HCT116 (cell line): Measurements from ENCODE around the gene SCGB3A2. TPM values are rescaled to one million over a fixed set of nuclear protein-coding genes. Genes with fewer than 3 reads are reported as not detected.

Experiments used
- ATAC-seq: fragments of 200-7000 bp; cut with Tn5 transposase; 2 replicates; pipeline ENCODE4 v1.9.1; 2020; ENCODE audit warnings: mild to moderate bottlenecking, moderate library complexity
- BruUV-seq: library from RNA; stranded (reverse); fragments of 400-500 nt; replicated peaks from 2 replicates; lab custom pipeline; 2021; lab: Mats Ljungman, UMichigan
- CTCF ChIA-PET: fragments of 300-600 bp; sonication (Branson Sonifier 250); formaldehyde crosslinking; loops from one replicate; lab custom pipeline; 2021; ENCODE audit warnings: antibody characterized with exemption; lab: Charles Lee
- POLR2A ChIA-PET: fragments of 300-600, 350-600 bp; sonication (Branson Sonifier 250); formaldehyde crosslinking; loops from one replicate; lab custom pipeline; 2021; ENCODE audit warnings: antibody characterized with exemption; lab: Charles Lee
- RAD21 ChIA-PET, 2 experiments: fragments of 300-600 bp; sonication (Branson Sonifier 250); formaldehyde crosslinking; loops; one replicate each; lab custom pipeline; 2023; ENCODE audit warnings: low total read pairs in 2 of 2; ENCODE audit not compliant: uncharacterized antibody in 2 of 2, unreplicated experiment in 2 of 2, low non-redundant PET in 1 of 2; lab: Charles Lee
- DNase-seq: peaks from one replicate; pipeline ENCODE4 v3.0.0-alpha.2; 2010; ENCODE audit warnings: low read depth, low spot score
- H2AFZ ChIP-seq: fragments of 200-600 bp; shearing (Covaris generic), sonication (generic); 2 replicates; pipeline ENCODE4 v1.6.1; 2017; ENCODE audit warnings: low read depth, mixed run types, mixed read lengths, antibody characterized with exemption, low read length; ENCODE audit not compliant: poor library complexity, severe bottlenecking
- H3K27ac ChIP-seq: 2 replicates; pipeline ENCODE4 v1.5.1; 2012; ENCODE audit warnings: low read depth, low read length
- H3K27me3 ChIP-seq: fragments of 200-600 bp; sonication (generic); 2 replicates; pipeline ENCODE4 v1.6.1; 2016; ENCODE audit warnings: mixed run types, low read length, mixed read lengths; ENCODE audit not compliant: insufficient read depth
- H3K36me3 ChIP-seq, 2 experiments: fragments of 200-500 bp in 1 of 2; fragments of 200-600 bp in 1 of 2; sonication (Bioruptor generic) in 1 of 2; sonication (generic) in 1 of 2; 2 replicates each; pipeline versions ENCODE4 v1.5.1 to v1.6.1; 2014 to 2016; ENCODE audit warnings: low read length in 2 of 2, inconsistent platforms in 1 of 2, mixed read lengths in 1 of 2, mixed run types in 1 of 2; ENCODE audit not compliant: insufficient read depth in 2 of 2, control insufficient read depth in 1 of 2
- H3K4me1 ChIP-seq, 2 experiments: fragments of 200-600 bp in 1 of 2; sonication (generic) in 1 of 2; 2 replicates each; pipeline versions ENCODE4 v1.5.1 to v1.6.1; 2012 to 2017; ENCODE audit warnings: low read length in 2 of 2, inconsistent platforms in 1 of 2, mild to moderate bottlenecking in 1 of 2, mixed read lengths in 1 of 2, mixed run types in 1 of 2, moderate library complexity in 1 of 2; ENCODE audit not compliant: insufficient read depth in 2 of 2, control insufficient read depth in 1 of 2
- H3K4me2 ChIP-seq: fragments of 200-600 bp; sonication (generic); 2 replicates; pipeline ENCODE4 v1.6.1; 2017; ENCODE audit warnings: mixed run types, low read length, mixed read lengths
- H3K4me3 ChIP-seq, 2 experiments: fragments of 200-600 bp in 1 of 2; sonication (generic) in 1 of 2; replicated peaks in 1 of 2; 2 replicates each; pipeline ENCODE4 v1.5.1; 2011 to 2016; ENCODE audit warnings: low read length in 2 of 2, control low read depth in 1 of 2, low read depth in 1 of 2, mild to moderate bottlenecking in 1 of 2, mixed read lengths in 1 of 2, mixed run types in 1 of 2
- H3K79me2 ChIP-seq: fragments of 200-600 bp; sonication (generic); 2 replicates; pipeline ENCODE4 v1.6.1; 2017; ENCODE audit warnings: mild to moderate bottlenecking, mixed run types, low read length, moderate library complexity, mixed read lengths; ENCODE audit not compliant: insufficient read depth
- H3K9ac ChIP-seq: fragments of 200-600 bp; sonication (generic); 2 replicates; pipeline ENCODE4 v1.6.1; 2016; ENCODE audit warnings: low read length, mixed read lengths
- H3K9me2 ChIP-seq: fragments of 200-600 bp; sonication (generic), shearing (Covaris generic); 2 replicates; pipeline ENCODE4 v1.6.1; 2017; ENCODE audit warnings: mixed run types, mild to moderate bottlenecking, moderate library complexity; ENCODE audit not compliant: insufficient read depth
- H3K9me3 ChIP-seq, 2 experiments: fragments of 200-500 bp in 1 of 2; fragments of 200-600 bp in 1 of 2; sonication (Bioruptor generic) in 1 of 2; sonication (generic) in 1 of 2; 2 replicates each; pipeline ENCODE4 v1.6.1; 2014 to 2017; ENCODE audit warnings: low read length in 2 of 2, mixed read lengths in 2 of 2, inconsistent platforms in 1 of 2, low read depth in 1 of 2, mild to moderate bottlenecking in 1 of 2, mixed run types in 1 of 2, moderate library complexity in 1 of 2; ENCODE audit not compliant: control insufficient read depth in 1 of 2, insufficient read depth in 1 of 2
- H4K20me1 ChIP-seq: fragments of 200-600 bp; sonication (generic), shearing (Covaris generic); 2 replicates; pipeline ENCODE4 v1.6.1; 2017; ENCODE audit warnings: mixed run types, mild to moderate bottlenecking, moderate library complexity; ENCODE audit not compliant: insufficient read depth
- REST ChIP-seq: IDR thresholded peaks from 2 replicates; pipeline ENCODE4 v1.6.1; 2012; ENCODE audit warnings: low read depth
- TCF7L2 ChIP-seq: IDR thresholded peaks from 2 replicates; pipeline ENCODE4 v1.7.0; 2011; ENCODE audit warnings: borderline replicate concordance, inconsistent platforms; ENCODE audit not compliant: insufficient read depth, insufficient read length; ENCODE audit errors: extremely low read depth
- YY1 ChIP-seq: IDR thresholded peaks from 2 replicates; pipeline ENCODE4 v1.6.1; 2011; ENCODE audit warnings: low read length, low read depth, moderate library complexity, mild to moderate bottlenecking; ENCODE audit not compliant: insufficient replicate concordance; ENCODE audit errors: extremely low read depth
- intact Hi-C: fragments of 100-400 bp; cut with micrococcal nuclease; formaldehyde crosslinking; loops from 2 replicates; pipeline ENCODE4 v1.10.0; 2022
- total RNA-seq: library from RNA; stranded (reverse); gene quantifications from one replicate; pipeline ENCODE4 v1.2.1, GENCODE V29; 2021; ENCODE audit not compliant: unreplicated experiment

Gene SCGB3A2
- total RNA-seq, 1 experiment from 2014 or later: not detected

DNA sequence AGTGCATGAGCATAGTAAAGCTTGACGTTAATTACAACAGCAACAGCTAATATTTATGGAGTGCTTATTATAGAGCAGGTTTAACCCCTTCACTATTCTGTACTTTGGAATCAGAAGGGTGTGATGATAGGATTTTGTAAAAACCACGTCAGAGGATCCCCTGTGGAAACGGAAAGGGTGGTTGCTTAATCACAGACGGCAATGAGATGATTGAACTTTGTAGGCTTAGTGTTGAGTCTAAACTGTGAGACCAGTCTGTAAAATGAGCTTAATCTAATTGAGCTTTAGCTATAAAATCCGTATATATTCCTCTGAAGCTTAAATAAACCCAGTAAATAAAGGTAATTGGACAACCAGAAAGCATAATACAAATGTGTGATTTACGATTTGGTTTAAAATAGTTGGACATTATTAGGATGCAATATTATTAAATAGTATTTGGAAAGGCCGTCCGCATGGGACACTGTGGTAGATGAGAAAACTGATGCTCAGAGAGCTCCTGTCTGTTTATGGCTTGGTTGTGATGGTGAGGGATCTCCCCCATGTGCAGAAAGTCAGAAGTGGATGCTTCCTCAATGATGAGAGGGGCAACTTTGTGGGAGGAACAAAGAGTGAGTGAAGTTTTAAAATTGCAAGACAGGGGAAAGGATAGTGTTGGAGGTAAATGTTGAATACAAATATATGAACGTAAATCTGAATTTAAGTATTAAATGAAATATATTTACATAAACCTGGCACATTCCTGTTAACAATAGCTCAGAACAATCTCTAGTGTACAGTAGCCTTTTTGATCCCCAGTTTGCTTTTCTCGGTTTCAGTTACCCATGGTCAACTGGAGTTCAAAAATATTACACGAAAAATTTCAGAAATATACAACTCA, 23.4 kb upstream of the SCGB3A2 start:
- no peaks in the 10 kb centered on the region for H3K9me2 ChIP-seq
- no peak overlapping the region for H3K27ac ChIP-seq
- no peak overlapping the region for H3K4me2 ChIP-seq
- no TSS peak for BruUV-seq
- ChIA-PET POLR2A (no interaction called here), CTCF (interaction anchor here (1.1 kb wide), 1 partner anchor 85 kb away, joined by 3 read pairs; no protein-coding TSS in a partner anchor), RAD21 (no interaction called here)
- no peaks in the 10 kb centered on the region for H3K9me3 ChIP-seq
- H3K79me2 ChIP-seq: no peaks in the 10 kb centered on the region
- no peak for DNase-seq
- H3K4me3 ChIP-seq: no peak overlapping the region
- no peaks in the 10 kb centered on the region for H3K36me3 ChIP-seq
- no peak for ATAC-seq
- peaks cover 5% of the 10 kb centered on the region; the same call in 1 of the 2 replicates for H3K27me3 ChIP-seq
- H4K20me1 ChIP-seq: no peaks in the 10 kb centered on the region
- intact Hi-C loops: loop anchor here (5.0 kb wide), 1 partner anchor 252 kb away; no protein-coding TSS in a partner anchor
- H3K9ac ChIP-seq: no peak overlapping the region
- no peak overlapping the region for H2AFZ ChIP-seq
- no peaks in the 10 kb centered on the region for H3K4me1 ChIP-seq
- TF ChIP-seq REST (no peak), YY1 (no peak), TCF7L2 (no peak)
